ENCODE data around the gene PKM. TPM values are rescaled to one million over a fixed set of nuclear protein-coding genes. Genes with fewer than 3 reads are reported as not detected.

Gene PKM
- total RNA-seq, 3 donors from 2014 or later = 328 to 450 (median 372) TPM

GRCh38 chr15:72182244-72182643 is 48.7 kb downstream of the PKM start:
- Histone ChIP-seq H3K4me1 (ENCODE audit: low read depth) (no peaks in the 10 kb centered on the region), H3K36me3 (ENCODE audit: low read depth) (no peaks in the 10 kb centered on the region), H3K9me3 (no peaks in the 10 kb centered on the region), H3K4me3 (no peak overlapping the region)
- DNase-seq = no peak
- TF ChIP-seq CTCF (IDR thresholded peaks at IDR 0.05) = no peak
- no peak for ATAC-seq
- intact Hi-C loops (cut with DNase I, micrococcal nuclease) = no loop called here

GRCh38 chr15:72180761-72181324 is 50.1 kb downstream of the PKM start:
- Histone ChIP-seq H3K9me3 (no peaks in the 10 kb centered on the region), H3K4me1 (ENCODE audit: low read depth) (no peaks in the 10 kb centered on the region), H3K36me3 (ENCODE audit: low read depth) (no peaks in the 10 kb centered on the region), H3K4me3 (no peak overlapping the region)
- no peak for DNase-seq
- TF ChIP-seq CTCF (IDR thresholded peaks at IDR 0.05) = no peak
- ATAC-seq = no peak
- intact Hi-C loops (cut with DNase I, micrococcal nuclease) = no loop called here

GRCh38 chr15:72179950-72180581 is 50.9 kb downstream of the PKM start:
- DNase-seq = no peak
- Histone ChIP-seq H3K4me3 (no peak overlapping the region), H3K9me3 (no peaks in the 10 kb centered on the region), H3K36me3 (ENCODE audit: low read depth) (no peaks in the 10 kb centered on the region), H3K4me1 (ENCODE audit: low read depth) (no peaks in the 10 kb centered on the region)
- intact Hi-C loops (cut with DNase I, micrococcal nuclease) = no loop called here
- TF ChIP-seq CTCF (IDR thresholded peaks at IDR 0.05) = no peak
- no peak for ATAC-seq

- no peak for TF ChIP-seq CTCF (IDR thresholded peaks at IDR 0.05)
- ATAC-seq = no peak
- no peaks in the 10 kb centered on the region for H3K9me3 ChIP-seq
Measured at GRCh38 chr15:72178976-72179585, 51.9 kb downstream of the PKM start.

GRCh38 chr15:72176743-72177142 is 54.2 kb downstream of the PKM start:
- no peaks in the 10 kb centered on the region for H3K9me3 ChIP-seq
- H3K36me3 ChIP-seq (ENCODE audit: low read depth) = no peaks in the 10 kb centered on the region
- H3K4me1 ChIP-seq (ENCODE audit: low read depth) = no peaks in the 10 kb centered on the region
- TF ChIP-seq CTCF (IDR thresholded peaks at IDR 0.05) = no peak
- ATAC-seq (no peak), DNase-seq (no peak)
- H3K4me3 ChIP-seq = no peak overlapping the region
- intact Hi-C loops (cut with DNase I, micrococcal nuclease) = no loop called here

More at GRCh38 chr15:72178976-72179585, 51.9 kb downstream of the PKM start:
- no peaks in the 10 kb centered on the region for H3K36me3 ChIP-seq (ENCODE audit: low read depth)
- intact Hi-C loops (cut with DNase I, micrococcal nuclease) = no loop called here
- H3K4me3 ChIP-seq = no peak overlapping the region
- H3K4me1 ChIP-seq (ENCODE audit: low read depth) = no peaks in the 10 kb centered on the region
- DNase-seq = no peak

Measured in mucosa of descending colon (tissue), 3 donors.